HEK293 (cell line): ENCODE measurements around the gene TMEM9B.

Source experiments
- CTCF ChIA-PET: fragments of 350-600 bp; formaldehyde crosslinking; extraction: SDS; loops from one replicate; lab custom pipeline; 2021; ENCODE audit warnings: antibody characterized with exemption; lab: Yijun Ruan, JAX
- POLR2A ChIA-PET: fragments of 300-600 bp; formaldehyde crosslinking; extraction: SDS; loops from one replicate; lab custom pipeline; 2020; ENCODE audit warnings: antibody characterized with exemption, inconsistent platforms; lab: Yijun Ruan, JAX
- H3K27ac ChIP-seq: fragments of 200-500 bp; sonication (Bioruptor generic); 2 replicates; pipeline ENCODE4 v1.5.1; 2014; ENCODE audit warnings: low read depth, low read length, control low read depth, inconsistent platforms; ENCODE audit errors: extremely low read depth
- H3K36me3 ChIP-seq, 2 experiments: fragments of 200-500 bp in 1 of 2; sonication (Bioruptor generic) in 1 of 2; 1 replicate in 1 of 2; 2 replicates in 1 of 2; pipeline ENCODE4 v1.5.1; 2014 to 2017; ENCODE audit warnings: inconsistent platforms in 2 of 2, low read length in 2 of 2; ENCODE audit not compliant: control insufficient read depth in 2 of 2, insufficient read depth in 1 of 2
- H3K4me1 ChIP-seq: fragments of 200-500 bp; sonication (Bioruptor generic); 2 replicates; pipeline ENCODE4 v1.5.1; 2014; ENCODE audit warnings: mild to moderate bottlenecking, low read length, inconsistent platforms; ENCODE audit not compliant: control insufficient read depth, insufficient read depth
- H3K4me3 ChIP-seq: 2 replicates; pipeline ENCODE4 v1.5.1; 2011; ENCODE audit warnings: low read depth, mild to moderate bottlenecking, control low read depth, low read length, moderate library complexity
- H3K9me3 ChIP-seq: fragments of 200-500 bp; sonication (Bioruptor generic); 2 replicates; pipeline ENCODE4 v1.5.1; 2014; ENCODE audit warnings: low read depth, low read length, inconsistent platforms; ENCODE audit not compliant: control insufficient read depth, insufficient read depth
- FEZF1 ChIP-seq: fragments of 450-650 bp; formaldehyde crosslinking; IDR thresholded peaks from 2 replicates; pipeline ENCODE4 v1.5.1; 2016; ENCODE audit warnings: missing biosample characterization, missing genetic modification characterization
- GLIS2 ChIP-seq: fragments of 450-650 bp; formaldehyde crosslinking; IDR thresholded peaks from 2 replicates; pipeline ENCODE4 v1.5.1; 2016; ENCODE audit warnings: missing biosample characterization, missing genetic modification characterization
- HOXA7 ChIP-seq: sonication (generic); formaldehyde crosslinking; IDR thresholded peaks from 2 replicates; pipeline ENCODE4 v1.8.1; 2022; ENCODE audit warnings: missing genetic modification reagents, borderline replicate concordance
- MZF1 ChIP-seq: fragments of 450-650 bp; formaldehyde crosslinking; IDR thresholded peaks from 2 replicates; pipeline ENCODE4 v1.5.1; 2017; ENCODE audit warnings: missing biosample characterization, missing genetic modification characterization, borderline replicate concordance
- REST ChIP-seq: fragments of 450-650 bp; formaldehyde crosslinking; IDR thresholded peaks from 2 replicates; pipeline ENCODE4 v1.5.1; 2016; ENCODE audit warnings: missing biosample characterization, missing genetic modification characterization
- SALL2 ChIP-seq: fragments of 450-650 bp; formaldehyde crosslinking; IDR thresholded peaks from 2 replicates; pipeline ENCODE4 v1.5.0; 2017; ENCODE audit warnings: missing biosample characterization, mild to moderate bottlenecking, missing genetic modification characterization, borderline replicate concordance
- ZBTB17 ChIP-seq: fragments of 450-650 bp; formaldehyde crosslinking; IDR thresholded peaks from 2 replicates; pipeline ENCODE4 v1.5.1; 2016; ENCODE audit warnings: missing biosample characterization, missing genetic modification characterization
- ZFP3 ChIP-seq: fragments of 450-650 bp; formaldehyde crosslinking; IDR thresholded peaks from 2 replicates; pipeline ENCODE4 v1.5.1; 2016; ENCODE audit warnings: low read depth, missing biosample characterization, missing genetic modification characterization
- ZFP37 ChIP-seq: fragments of 450-650 bp; formaldehyde crosslinking; IDR thresholded peaks from 2 replicates; pipeline ENCODE4 v1.5.1; 2016; ENCODE audit warnings: missing biosample characterization, missing genetic modification characterization
- ZNF175 ChIP-seq: fragments of 450-650 bp; formaldehyde crosslinking; IDR thresholded peaks from 2 replicates; pipeline ENCODE4 v1.5.1; 2016; ENCODE audit warnings: missing biosample characterization, missing genetic modification characterization
- ZNF19 ChIP-seq: fragments of 450-650 bp; formaldehyde crosslinking; IDR thresholded peaks from 2 replicates; pipeline ENCODE4; 2016; ENCODE audit warnings: missing biosample characterization, missing genetic modification characterization, low read depth
- ZNF394 ChIP-seq: fragments of 450-650 bp; formaldehyde crosslinking; IDR thresholded peaks from 2 replicates; pipeline ENCODE4 v1.5.1; 2016; ENCODE audit warnings: missing biosample characterization, missing genetic modification characterization, mild to moderate bottlenecking, moderate library complexity, borderline replicate concordance
- ZNF654 ChIP-seq: fragments of 450-650 bp; formaldehyde crosslinking; IDR thresholded peaks from 2 replicates; pipeline ENCODE4 v1.5.1; 2016; ENCODE audit warnings: low read depth, missing biosample characterization, missing genetic modification characterization
- ZNF792 ChIP-seq: fragments of 450-650 bp; formaldehyde crosslinking; IDR thresholded peaks from 2 replicates; pipeline ENCODE4 v1.5.1; 2016; ENCODE audit warnings: missing biosample characterization, missing genetic modification characterization
- ZNF830 ChIP-seq: fragments of 450-650 bp; IDR thresholded peaks from 2 replicates; pipeline ENCODE4 v1.5.0; 2018; ENCODE audit warnings: missing biosample characterization, missing genetic modification characterization, low read depth, mild to moderate bottlenecking, moderate library complexity
- TF ChIP-seq, protein P1 (sequence below): fragments of 450-650 bp; formaldehyde crosslinking; IDR thresholded peaks from 2 replicates; pipeline ENCODE4 v1.5.1; 2016; ENCODE audit warnings: missing biosample characterization, missing genetic modification characterization
- TF ChIP-seq, protein P2 (sequence below): fragments of 450-650 bp; formaldehyde crosslinking; IDR thresholded peaks from 2 replicates; pipeline ENCODE4 v1.5.1; 2016; ENCODE audit warnings: missing biosample characterization, missing genetic modification characterization

TMEM9B gene

GRCh38 chr11:8959546-8960166 lies 4.6 kb downstream of the TMEM9B start:
- H3K9me3 ChIP-seq, result no peaks in the 10 kb centered on the region
- no peaks in the 10 kb centered on the region for H3K4me1 ChIP-seq
- peaks cover 0 to 29% of the 10 kb centered on the region in 2 experiments; a peak in 1 of 3 replicates for H3K36me3 ChIP-seq
- TF ChIP-seq, protein P1, sequence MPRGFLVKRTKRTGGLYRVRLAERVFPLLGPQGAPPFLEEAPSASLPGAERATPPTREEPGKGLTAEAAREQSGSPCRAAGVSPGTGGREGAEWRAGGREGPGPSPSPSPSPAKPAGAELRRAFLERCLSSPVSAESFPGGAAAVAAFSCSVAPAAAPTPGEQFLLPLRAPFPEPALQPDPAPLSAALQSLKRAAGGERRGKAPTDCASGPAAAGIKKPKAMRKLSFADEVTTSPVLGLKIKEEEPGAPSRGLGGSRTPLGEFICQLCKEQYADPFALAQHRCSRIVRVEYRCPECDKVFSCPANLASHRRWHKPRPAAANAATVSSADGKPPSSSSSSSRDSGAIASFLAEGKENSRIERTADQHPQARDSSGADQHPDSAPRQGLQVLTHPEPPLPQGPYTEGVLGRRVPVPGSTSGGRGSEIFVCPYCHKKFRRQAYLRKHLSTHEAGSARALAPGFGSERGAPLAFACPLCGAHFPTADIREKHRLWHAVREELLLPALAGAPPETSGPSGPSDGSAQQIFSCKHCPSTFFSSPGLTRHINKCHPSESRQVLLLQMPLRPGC (tag by site-specific recombination), result no peak
- TF ChIP-seq ZNF792 (tag by site-specific recombination) (no peak), ZNF654 (tag by site-specific recombination) (peak; percentile 82)
- no peak overlapping the region for H3K27ac ChIP-seq
- ChIA-PET POLR2A (interaction anchor here (0.6 to 1.3 kb wide), 6 partner anchors 20 to 547 kb away, joined by 3 to 5 read pairs (median 4); partner anchors contain the start of gene AKIP1), CTCF (interaction anchor here (0.5 to 6.5 kb wide), 35 partner anchors 8 to 1493 kb away, joined by 3 to 96 read pairs (median 4); partner anchors contain the start of genes AKIP1, ASCL3 and C11orf16)
- no peak overlapping the region for H3K4me3 ChIP-seq

DNA sequence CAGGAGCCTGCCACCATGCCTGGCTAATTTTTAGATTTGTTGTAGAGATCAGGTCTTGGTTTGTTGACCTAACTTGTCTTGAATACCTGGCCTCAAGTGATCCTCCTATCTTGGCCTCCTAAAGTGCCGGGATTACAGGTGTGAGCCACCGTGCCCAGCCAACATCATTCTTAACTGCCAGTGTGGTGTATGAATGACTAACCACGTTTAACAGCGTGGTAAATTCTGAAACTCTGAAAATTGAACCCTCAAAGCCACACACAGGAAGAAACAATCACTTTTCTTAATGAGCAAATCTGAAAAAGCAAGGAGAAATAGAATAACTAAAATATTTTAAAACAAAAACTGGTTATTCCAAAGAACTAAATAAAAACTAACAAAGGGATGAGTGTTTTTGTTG lies 7.4 kb downstream of the TMEM9B start:
- TF ChIP-seq SALL2 (tag by site-specific recombination), result no peak
- TF ChIP-seq HOXA7 (CRISPR knock-in tag), result no peak
- TF ChIP-seq ZNF19 (tag by site-specific recombination), result no peak
- TF ChIP-seq GLIS2 (tag by site-specific recombination), result no peak
- TF ChIP-seq ZFP3, result no peak
- TF ChIP-seq ZNF175 (tag by site-specific recombination), result no peak
- TF ChIP-seq, all 188 proteins: peak for 0
- ChIA-PET POLR2A (interaction anchor here (0.6 kb wide), 1 partner anchor 46 kb away, joined by 3 read pairs; the partner anchor contains the start of gene AKIP1), CTCF (interaction anchor here (6.5 kb wide), 1 partner anchor 42 kb away, joined by 96 read pairs; no protein-coding TSS in a partner anchor)
- H3K27ac ChIP-seq, result no peak overlapping the region
- no peak overlapping the region for H3K4me3 ChIP-seq
- H3K36me3 ChIP-seq, result peaks cover 0 to 53% of the 10 kb centered on the region in 2 experiments; a peak in 2 of 3 replicates
- no peaks in the 10 kb centered on the region for H3K4me1 ChIP-seq
- no peaks in the 10 kb centered on the region for H3K9me3 ChIP-seq

GRCh38 chr11:8948886-8949285 lies 15.4 kb downstream of the TMEM9B start:
- Histone ChIP-seq H3K4me3 (no peak overlapping the region), H3K27ac (no peak overlapping the region), H3K36me3 (peaks cover 0 to 59% of the 10 kb centered on the region in 2 experiments; a peak in 2 of 3 replicates), H3K4me1 (no peaks in the 10 kb centered on the region), H3K9me3 (no peaks in the 10 kb centered on the region)
- no peak for TF ChIP-seq ZNF394 (tag by site-specific recombination)
- TF ChIP-seq, protein P2, sequence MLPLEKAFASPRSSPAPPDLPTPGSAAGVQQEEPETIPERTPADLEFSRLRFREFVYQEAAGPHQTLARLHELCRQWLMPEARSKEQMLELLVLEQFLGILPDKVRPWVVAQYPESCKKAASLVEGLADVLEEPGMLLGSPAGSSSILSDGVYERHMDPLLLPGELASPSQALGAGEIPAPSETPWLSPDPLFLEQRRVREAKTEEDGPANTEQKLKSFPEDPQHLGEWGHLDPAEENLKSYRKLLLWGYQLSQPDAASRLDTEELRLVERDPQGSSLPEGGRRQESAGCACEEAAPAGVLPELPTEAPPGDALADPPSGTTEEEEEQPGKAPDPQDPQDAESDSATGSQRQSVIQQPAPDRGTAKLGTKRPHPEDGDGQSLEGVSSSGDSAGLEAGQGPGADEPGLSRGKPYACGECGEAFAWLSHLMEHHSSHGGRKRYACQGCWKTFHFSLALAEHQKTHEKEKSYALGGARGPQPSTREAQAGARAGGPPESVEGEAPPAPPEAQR, result no peak
- no peak for TF ChIP-seq FEZF1
- ChIA-PET CTCF (interaction anchor here (0.6 to 2.6 kb wide), 6 partner anchors 10 to 86 kb away, joined by 3 to 15 read pairs (median 3); no protein-coding TSS in a partner anchor), POLR2A (no interaction called here)

DNA sequence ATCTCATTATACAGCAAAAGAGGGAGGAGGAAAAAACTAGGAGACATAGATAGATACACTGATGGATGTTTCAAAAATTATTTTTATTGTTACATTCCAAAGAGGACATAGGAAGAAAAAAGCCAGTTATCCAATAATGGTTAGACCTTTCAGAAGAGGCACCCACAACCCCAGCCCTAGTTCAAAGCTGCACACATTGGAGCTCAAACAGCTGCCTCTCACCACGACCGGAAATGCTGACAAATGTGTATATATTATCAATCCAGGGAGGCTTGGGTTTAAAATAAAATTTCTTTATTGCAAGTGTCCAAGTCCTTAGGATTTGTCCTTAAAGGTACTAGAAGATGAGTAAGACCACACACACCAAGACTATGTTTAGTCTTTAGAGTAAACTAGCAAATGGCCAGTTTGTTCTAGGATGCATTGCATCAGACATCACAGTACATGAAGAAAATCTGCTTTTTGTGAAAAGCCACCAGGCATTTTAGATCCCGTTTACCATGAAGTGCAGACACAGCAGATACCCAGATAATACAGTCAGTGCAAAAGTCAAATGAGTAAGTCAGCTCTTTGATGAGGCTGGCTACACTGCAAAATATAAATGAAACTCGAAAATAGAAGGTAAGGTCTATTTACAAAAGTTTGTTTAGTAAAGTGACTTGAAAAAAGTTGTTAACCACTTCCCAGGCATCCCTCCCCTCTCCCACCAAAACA lies 16.9 kb downstream of the TMEM9B start:
- Histone ChIP-seq H3K4me3 (no peak overlapping the region), H3K27ac (no peak overlapping the region), H3K4me1 (no peaks in the 10 kb centered on the region), H3K9me3 (no peaks in the 10 kb centered on the region), H3K36me3 (peaks cover 0 to 44% of the 10 kb centered on the region in 2 experiments; a peak in 2 of 3 replicates)
- POLR2A ChIA-PET, result no interaction called here
- CTCF ChIA-PET, result interaction anchor here (0.8 kb wide), 1 partner anchor 13 kb away, joined by 3 read pairs; no protein-coding TSS in a partner anchor
- TF ChIP-seq ZFP37 (tag by site-specific recombination) (no peak), REST (tag by site-specific recombination) (no peak), MZF1 (tag by site-specific recombination) (no peak), ZNF830 (no peak), ZBTB17 (tag by site-specific recombination) (no peak)
